LHCN-M2 (cell line): ENCODE measurements around the gene GPC6. TPM values are rescaled to one million over a fixed set of nuclear protein-coding genes. Genes with fewer than 3 reads are reported as not detected.
A peak's percentile ranks its signal among the peaks of the same experiment; 100 is the strongest.

ENCODE experiments used
- DNase-seq: peaks from one replicate; pipeline ENCODE4 v3.0.0-alpha.2; 2012; ENCODE audit warnings: low read depth
- total RNA-seq: library from RNA; depleted of rRNA; stranded (reverse); fragments of >200 nt; gene quantifications from 2 replicates; pipeline ENCODE4 v1.2.3, GENCODE V29; 2014

The GPC6 gene
- total RNA-seq, 1 experiment from 2014 or later = 17.0 TPM

- DNase-seq = peak; percentile 77
Observed at GRCh38 chr13:93230261-93230855, 3.8 kb downstream of the GPC6 start.

GRCh38 chr13:93231867-93232266 lies 5.3 kb downstream of the GPC6 start:
- no peak for DNase-seq

GRCh38 chr13:93233997-93234416 lies 7.4 kb downstream of the GPC6 start:
- DNase-seq = peak; percentile 13

- no peak for DNase-seq
Observed at GRCh38 chr13:93234459-93234858, 7.9 kb downstream of the GPC6 start.

GRCh38 chr13:93235258-93236015 lies 8.8 kb downstream of the GPC6 start:
- DNase-seq = peak; percentile 40

GRCh38 chr13:93238711-93239110 lies 12.1 kb downstream of the GPC6 start:
- DNase-seq = no peak

- DNase-seq = no peak
Observed at GRCh38 chr13:93243375-93244063, 16.9 kb downstream of the GPC6 start.

GRCh38 chr13:93244141-93244917 lies 17.7 kb downstream of the GPC6 start:
- DNase-seq = peak; percentile 71

GRCh38 chr13:93244918-93245280 lies 18.3 kb downstream of the GPC6 start:
- DNase-seq = peak; percentile 86

- no peak for DNase-seq
Observed at GRCh38 chr13:93246069-93246468, 19.5 kb downstream of the GPC6 start.

- peak; percentile 82 for DNase-seq
Observed at GRCh38 chr13:93248627-93249047, 22.0 kb downstream of the GPC6 start.

GRCh38 chr13:93249364-93250306 lies 23.0 kb downstream of the GPC6 start:
- peak; percentile 93 for DNase-seq

GRCh38 chr13:93254775-93255174 lies 28.2 kb downstream of the GPC6 start:
- DNase-seq = peak; percentile 53

- no peak for DNase-seq
Observed at GRCh38 chr13:93256998-93257397, 30.4 kb downstream of the GPC6 start.

GRCh38 chr13:93259527-93260080 lies 33.0 kb downstream of the GPC6 start:
- DNase-seq = peak; percentile 31

- DNase-seq = peak; percentile 67
Observed at GRCh38 chr13:93260591-93260990, 34.0 kb downstream of the GPC6 start.

- DNase-seq = peak; percentile 75
Observed at GRCh38 chr13:93262729-93263345, 36.2 kb downstream of the GPC6 start.

- no peak for DNase-seq
Observed at GRCh38 chr13:93264876-93265275, 38.3 kb downstream of the GPC6 start.

GRCh38 chr13:93265800-93266199 lies 39.2 kb downstream of the GPC6 start:
- DNase-seq = no peak

- no peak for DNase-seq
Observed at GRCh38 chr13:93266681-93267080, 40.1 kb downstream of the GPC6 start.
